NCI-H2107 treated with DMSO at 0.1 percent for 48 hours (cell line): ENCODE results near the gene PPP1R14C.

Experiments used
- DNase-seq: peaks from one replicate; lab custom pipeline; 2025; ENCODE audit not compliant: unreplicated experiment; lab: John Stamatoyannopoulos, UW

Gene PPP1R14C, protein sequence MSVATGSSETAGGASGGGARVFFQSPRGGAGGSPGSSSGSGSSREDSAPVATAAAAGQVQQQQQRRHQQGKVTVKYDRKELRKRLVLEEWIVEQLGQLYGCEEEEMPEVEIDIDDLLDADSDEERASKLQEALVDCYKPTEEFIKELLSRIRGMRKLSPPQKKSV

GRCh38 chr6:150142670-150143515, at the start of gene PPP1R14C:
Gene PPP1R14C, plus strand, starts transcription at chr6:150143044. Its CDS starts 149 bp downstream, at chr6:150143193.
- DNase-seq, result no peak

GRCh38 chr6:150093397-150093796, 49.4 kb upstream of the PPP1R14C start:
- no peak for DNase-seq

GRCh38 chr6:150098155-150098554, 44.7 kb upstream of the PPP1R14C start:
- no peak for DNase-seq

GRCh38 chr6:150099546-150099945, 43.3 kb upstream of the PPP1R14C start:
- DNase-seq, result no peak

DNA sequence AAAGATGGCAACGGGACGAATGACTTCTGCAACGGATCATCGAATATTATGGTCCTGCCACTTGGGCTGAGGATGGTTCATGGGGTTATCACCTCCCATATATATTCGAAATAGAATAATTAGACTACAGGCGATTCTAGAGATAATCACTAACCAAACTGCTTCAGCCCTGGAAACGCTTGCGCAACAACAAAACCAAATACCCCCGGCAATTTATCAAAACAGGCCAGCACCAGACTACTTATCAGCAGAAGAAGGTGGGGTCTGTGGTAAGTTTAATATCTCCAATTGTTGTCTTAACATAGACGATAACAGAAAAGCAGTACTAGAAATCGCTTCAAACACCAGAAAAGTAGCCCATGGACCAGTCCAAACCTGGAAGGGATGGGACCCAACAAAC, 42.9 kb upstream of the PPP1R14C start:
- DNase-seq, result no peak

DNA sequence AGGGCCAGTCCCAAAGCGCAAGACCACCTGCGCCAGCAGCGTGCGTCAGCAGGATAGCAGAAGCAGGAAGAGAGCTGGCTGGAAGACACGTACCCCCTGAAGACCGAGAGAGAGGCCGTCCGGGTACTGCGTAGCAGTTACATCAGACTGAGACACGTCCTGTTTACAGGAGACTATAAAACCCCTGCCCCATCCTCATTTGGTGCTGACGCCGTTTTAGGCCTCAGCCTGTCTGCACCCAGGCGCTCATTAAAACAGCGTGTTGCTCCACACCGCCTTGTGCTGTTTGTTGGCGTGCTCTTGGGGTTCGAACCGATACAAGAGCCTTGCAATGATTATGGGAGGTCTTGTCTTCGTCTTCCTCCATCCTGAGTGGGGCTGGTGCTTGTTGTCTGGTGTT, 42.1 kb upstream of the PPP1R14C start:
- no peak for DNase-seq

- DNase-seq, result no peak
These were observed 40.0 kb upstream of the PPP1R14C start for GRCh38 chr6:150102750-150103270.

- no peak for DNase-seq
These were observed 30.6 kb upstream of the PPP1R14C start for GRCh38 chr6:150112233-150112632.

DNA sequence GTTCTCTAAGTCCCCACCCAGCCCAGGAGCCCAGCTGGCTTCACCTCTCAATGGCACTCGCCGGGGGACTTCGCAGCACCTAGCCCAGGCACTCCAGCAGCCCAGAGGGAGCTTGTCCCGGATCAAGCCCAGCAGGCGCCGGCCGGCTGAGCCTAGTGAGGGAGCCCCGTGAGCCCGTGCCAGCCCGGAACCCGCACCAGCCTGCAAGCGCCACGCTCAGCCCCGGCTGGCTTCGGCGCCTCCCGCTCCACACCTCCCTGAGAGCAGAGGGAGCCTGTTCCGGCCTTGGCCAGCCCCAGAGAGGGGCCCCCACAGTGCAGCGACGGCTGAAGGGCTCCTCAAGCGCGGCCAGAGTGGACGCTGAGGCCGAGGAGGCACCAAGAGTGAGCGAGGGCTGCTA, 27.1 kb upstream of the PPP1R14C start:
- DNase-seq, result no peak

- no peak for DNase-seq
These were observed 26.5 kb upstream of the PPP1R14C start for GRCh38 chr6:150116200-150116800.

- DNase-seq, result no peak
These were observed 24.6 kb upstream of the PPP1R14C start for GRCh38 chr6:150118203-150118602.

DNA sequence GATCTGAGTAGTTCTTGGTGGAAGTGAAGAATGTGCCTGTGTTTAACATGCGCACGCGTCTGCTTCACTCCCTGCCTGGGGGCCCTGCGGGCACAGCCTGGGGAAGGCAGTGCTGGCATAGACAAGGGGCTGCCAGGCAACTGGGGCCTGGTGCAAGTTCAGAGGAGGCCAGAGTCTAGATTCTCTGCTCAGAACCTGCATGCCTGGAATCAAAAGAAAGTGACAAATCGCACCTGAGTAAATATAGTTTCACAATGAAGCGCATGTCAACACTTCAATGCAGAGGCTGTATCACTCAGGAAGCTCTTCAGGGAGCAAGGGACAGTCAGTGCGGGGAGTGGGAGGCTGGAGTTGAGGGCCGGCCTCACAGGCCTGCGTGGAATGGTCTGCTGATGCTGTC, 24.2 kb upstream of the PPP1R14C start:
- peak; percentile 25 for DNase-seq

DNA sequence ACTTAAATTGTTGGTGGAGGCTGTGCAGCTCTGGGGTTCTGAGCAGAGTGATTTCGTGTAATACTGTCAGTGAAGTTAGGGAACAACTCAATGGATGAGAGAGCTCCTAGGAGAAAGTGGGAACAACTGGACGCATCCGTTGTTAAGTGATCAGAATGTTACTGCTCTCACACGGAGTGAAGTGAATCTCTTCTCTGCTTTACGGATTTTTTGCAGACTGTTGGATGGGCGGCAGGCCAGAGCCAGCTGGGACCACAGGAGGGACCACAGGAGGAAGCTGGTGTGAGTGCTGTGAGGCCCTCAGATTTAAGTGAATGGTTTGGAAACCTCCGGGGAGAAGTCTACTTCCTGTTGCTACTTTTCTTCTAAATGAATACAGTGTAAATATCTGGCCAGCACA, 23.7 kb upstream of the PPP1R14C start:
- no peak for DNase-seq

DNA sequence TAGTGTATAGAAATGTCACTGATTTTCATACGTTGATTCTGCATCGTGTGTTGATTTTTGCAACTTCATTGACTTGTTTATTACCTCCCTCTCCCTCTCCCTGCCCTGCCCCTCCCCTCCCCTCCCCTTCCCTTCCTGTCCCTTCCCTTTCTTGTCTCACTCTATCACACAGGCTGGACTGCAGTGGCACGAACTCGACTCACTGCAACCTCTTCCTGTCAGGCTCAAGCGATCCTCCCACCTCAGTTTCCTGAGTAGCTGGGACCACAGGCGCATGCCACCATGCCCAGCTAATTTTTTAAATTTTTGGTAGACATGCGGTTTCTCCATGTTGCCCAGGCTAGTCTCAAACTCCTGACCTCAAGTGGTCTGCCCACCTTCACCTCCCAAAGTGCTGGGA, 19.2 kb upstream of the PPP1R14C start:
- DNase-seq, result no peak

DNA sequence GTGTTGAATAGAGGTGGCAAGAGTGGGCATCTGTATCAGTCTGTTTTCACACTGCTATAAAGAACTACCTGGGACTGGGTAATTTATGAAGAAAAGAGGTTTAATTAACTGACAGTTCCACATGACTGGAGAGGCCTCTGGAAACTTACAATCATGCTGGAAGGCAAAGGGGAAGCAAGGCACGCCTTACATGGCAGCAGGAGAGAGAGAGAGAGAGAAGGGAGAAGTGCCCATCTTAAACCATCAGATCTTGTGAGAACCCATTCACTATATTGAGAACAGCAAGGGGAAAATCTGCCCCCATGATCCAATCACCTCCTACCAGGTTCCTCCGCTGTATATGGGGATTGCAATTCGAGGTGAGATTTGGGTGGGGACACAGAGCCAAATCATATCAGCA, 18.6 kb upstream of the PPP1R14C start:
- DNase-seq, result no peak

- no peak for DNase-seq
These were observed 16.1 kb upstream of the PPP1R14C start for GRCh38 chr6:150126641-150127291.

DNA sequence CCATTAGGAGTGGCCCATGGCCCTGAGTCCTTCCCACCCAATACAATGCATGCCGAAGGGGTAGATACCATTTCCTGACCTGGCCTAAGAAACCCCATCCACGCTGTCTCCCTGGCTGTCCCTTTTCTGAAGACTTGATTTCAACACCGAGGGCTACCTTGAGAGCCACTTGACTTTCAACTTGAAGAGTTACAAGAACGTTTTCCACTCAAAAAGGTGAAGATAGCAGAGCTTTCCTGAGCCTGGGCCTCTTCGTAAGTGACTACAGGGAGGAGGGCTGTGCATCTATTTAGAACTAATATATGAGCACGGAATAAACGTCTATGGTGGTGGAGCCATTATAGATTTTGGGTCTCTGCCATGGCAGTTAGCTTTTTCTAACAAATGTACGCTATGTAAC, 14.4 kb upstream of the PPP1R14C start:
- no peak for DNase-seq

GRCh38 chr6:150129616-150130505, 13.0 kb upstream of the PPP1R14C start:
- no peak for DNase-seq

GRCh38 chr6:150133686-150134085, 9.2 kb upstream of the PPP1R14C start:
- DNase-seq, result no peak

- no peak for DNase-seq
These were observed 8.4 kb upstream of the PPP1R14C start for GRCh38 chr6:150134280-150134920.
